Gastrocnemius medialis (tissue), 4 donors: ENCODE measurements around the gene VEGFA. TPM values are rescaled to one million over a fixed set of nuclear protein-coding genes. Genes with fewer than 3 reads are reported as not detected.

Source experiments
- ATAC-seq, 2 donors: fragments of 150-250 bp; one replicate each; pipeline ENCODE4 v1.9.1; 2016
- DNase-seq, 2 donors: peaks; one replicate each; pipeline ENCODE4 v3.0.0-alpha.2; 2019
- H3K27ac ChIP-seq, 4 donors: fragments of 200-600 bp; sonication (generic); 1 replicate in 1 of 4; 2 replicates in 3 of 4; pipeline ENCODE4 v1.5.1; 2016 to 2018; ENCODE audit warnings: mild to moderate bottlenecking in 2 of 4, moderate library complexity in 1 of 4
- H3K27me3 ChIP-seq, 3 donors: fragments of 200-600 bp; sonication (generic) in 2 of 3; 1 replicate in 1 of 3; 2 replicates in 2 of 3; pipeline versions ENCODE4 v1.5.1 to v1.6.0; 2016 to 2019; ENCODE audit warnings: mild to moderate bottlenecking in 1 of 3, moderate library complexity in 1 of 3
- H3K36me3 ChIP-seq, 2 donors: fragments of 200-600 bp; sonication (generic) in 1 of 2; one replicate each; pipeline ENCODE4 v1.5.1; 2017 to 2018
- H3K4me1 ChIP-seq, 2 donors: fragments of 200-600 bp; sonication (generic) in 1 of 2; one replicate each; pipeline ENCODE4 v1.5.1; 2016 to 2017; ENCODE audit warnings: mild to moderate bottlenecking in 2 of 2
- H3K4me3 ChIP-seq, 4 donors: fragments of 200-600 bp; sonication (generic) in 3 of 4; 1 replicate in 1 of 4; 2 replicates in 3 of 4; pipeline ENCODE4 v1.5.1; 2016 to 2019; ENCODE audit warnings: mild to moderate bottlenecking in 2 of 4
- H3K9me3 ChIP-seq, 3 donors: fragments of 200-600 bp; sonication (generic) in 2 of 3; 1 replicate in 1 of 3; 2 replicates in 2 of 3; pipeline ENCODE4 v1.5.1; 2016 to 2019
- CTCF ChIP-seq, 5 experiments: fragments of 450-650 bp in 3 of 5; fragments of 200-600 bp in 2 of 5; sonication (generic) in 2 of 5; IDR thresholded peaks in 4 of 5; conservative IDR thresholded peaks in 1 of 5; 1 replicate in 4 of 5; 2 replicates in 1 of 5; pipeline ENCODE4 v1.5.1; 2016 to 2019; ENCODE audit warnings: antibody characterized with exemption in 5 of 5, mild to moderate bottlenecking in 3 of 5, moderate library complexity in 3 of 5
- POLR2A ChIP-seq, 2 donors: fragments of 450-650 bp; IDR thresholded peaks; one replicate each; pipeline ENCODE4 v1.6.1; 2017; ENCODE audit warnings: antibody characterized with exemption in 2 of 2, mild to moderate bottlenecking in 2 of 2, moderate library complexity in 2 of 2
- in situ Hi-C, 4 donors: fragments of 200-750 bp; cut with MboI; loops; one replicate each; pipeline versions ENCODE4 v1.15.0 to v1.8.0; 2017; ENCODE audit warnings: low sequenced_read_pairs in 4 of 4
- intact Hi-C: fragments of 100-400 bp; cut with DNase I; formaldehyde crosslinking; loops from one replicate; pipeline ENCODE4 v1.15.1; 2023; ENCODE audit warnings: low total_unique reads
- total RNA-seq, 4 donors: library from RNA; depleted of rRNA; stranded (reverse); fragments of >200 nt; gene quantifications; one replicate each; pipeline versions ENCODE4 v1.1.0 to v1.2.3, GENCODE V29; 2016

VEGFA gene
- total RNA-seq, 4 donors from 2014 or later = 66.4 to 195 (median 149) TPM

GRCh38 chr6:43735642-43736199 is 34.3 kb upstream of the VEGFA start:
- no peaks in the 10 kb centered on the region for H3K27me3 ChIP-seq
- in situ Hi-C loops = no loop called here
- intact Hi-C loops = no loop called here
- ATAC-seq = no peak
- no peak for TF ChIP-seq CTCF (IDR thresholded peaks at IDR 0.05 in 4 of 5, conservative IDR thresholded peaks at IDR 0.05 in 1 of 5)
- TF ChIP-seq POLR2A (IDR thresholded peaks at IDR 0.05) = no peak
- no peak overlapping the region for H3K4me3 ChIP-seq
- H3K4me1 ChIP-seq = no peaks in the 10 kb centered on the region
- H3K9me3 ChIP-seq = peaks cover under 1 to 7% (median 6%) of the 10 kb centered on the region in 3 donors
- H3K36me3 ChIP-seq = no peaks in the 10 kb centered on the region
- no peak for DNase-seq
- H3K27ac ChIP-seq = no peak overlapping the region

GRCh38 chr6:43736211-43736786 is 33.7 kb upstream of the VEGFA start:
- H3K4me3 ChIP-seq = no peak overlapping the region
- in situ Hi-C loops = no loop called here
- intact Hi-C loops = no loop called here
- H3K27ac ChIP-seq = no peak overlapping the region
- H3K27me3 ChIP-seq = no peaks in the 10 kb centered on the region
- DNase-seq (no peak), ATAC-seq (no peak)
- TF ChIP-seq POLR2A (IDR thresholded peaks at IDR 0.05) = no peak
- TF ChIP-seq CTCF (IDR thresholded peaks at IDR 0.05 in 4 of 5, conservative IDR thresholded peaks at IDR 0.05 in 1 of 5) = no peak
- peaks cover 0 to under 1% (median under 1%) of the 10 kb centered on the region in 3 donors for H3K9me3 ChIP-seq
- H3K36me3 ChIP-seq = no peaks in the 10 kb centered on the region
- H3K4me1 ChIP-seq = no peaks in the 10 kb centered on the region

- no peak overlapping the region for H3K27ac ChIP-seq
These were observed 33.2 kb upstream of the VEGFA start for GRCh38 chr6:43736844-43737243.

GRCh38 chr6:43737272-43738081 is 32.5 kb upstream of the VEGFA start:
- in situ Hi-C loops (no loop called here), intact Hi-C loops (no loop called here)
- no peak for TF ChIP-seq CTCF (IDR thresholded peaks at IDR 0.05 in 4 of 5, conservative IDR thresholded peaks at IDR 0.05 in 1 of 5)
- TF ChIP-seq POLR2A (IDR thresholded peaks at IDR 0.05) = no peak
- Histone ChIP-seq H3K4me3 (no peak overlapping the region), H3K36me3 (no peaks in the 10 kb centered on the region), H3K9me3 (no peaks in the 10 kb centered on the region), H3K27me3 (no peaks in the 10 kb centered on the region), H3K27ac (no peak overlapping the region), H3K4me1 (no peaks in the 10 kb centered on the region)
- DNase-seq (peak in 1 of 2 donors; percentile 33), ATAC-seq (no peak)

More at GRCh38 chr6:43736844-43737243, 33.2 kb upstream of the VEGFA start:
- Histone ChIP-seq H3K4me3 (no peak overlapping the region), H3K36me3 (no peaks in the 10 kb centered on the region), H3K27me3 (no peaks in the 10 kb centered on the region), H3K9me3 (no peaks in the 10 kb centered on the region), H3K4me1 (no peaks in the 10 kb centered on the region)
- ATAC-seq (no peak), DNase-seq (no peak)
- in situ Hi-C loops = no loop called here
- intact Hi-C loops = no loop called here
- TF ChIP-seq CTCF (IDR thresholded peaks at IDR 0.05 in 4 of 5, conservative IDR thresholded peaks at IDR 0.05 in 1 of 5) = no peak
- no peak for TF ChIP-seq POLR2A (IDR thresholded peaks at IDR 0.05)
